HL-60 (cell line): ENCODE results near the gene RAB9B.

Experiments
- DNase-seq, 2 experiments: peaks; one replicate each; pipeline ENCODE4 v3.0.0-alpha.2; 2010 to 2020; ENCODE audit warnings: low read depth in 1 of 2, low spot score in 1 of 2
- H3K27ac ChIP-seq: fragments of 250-450 bp; sonication (Bioruptor Pico); replicated peaks from 2 replicates; pipeline ENCODE4 v1.5.1; 2020; ENCODE audit warnings: mild to moderate bottlenecking, moderate library complexity
- H3K27me3 ChIP-seq: fragments of 250-450 bp; sonication (Bioruptor Pico); 2 replicates; pipeline ENCODE4 v1.5.1; 2021; ENCODE audit warnings: mild to moderate bottlenecking, moderate library complexity; ENCODE audit not compliant: insufficient read depth, poor library complexity, severe bottlenecking
- H3K4me3 ChIP-seq: replicated peaks from 2 replicates; pipeline ENCODE4 v1.5.1; 2011; ENCODE audit warnings: mild to moderate bottlenecking, control low read depth, low read length; ENCODE audit not compliant: insufficient read depth
- GABPA ChIP-seq: IDR thresholded peaks from 2 replicates; pipeline ENCODE4 v1.6.1; 2012; ENCODE audit warnings: low read depth
- POLR2AphosphoS5 ChIP-seq: IDR thresholded peaks from 2 replicates; pipeline ENCODE4 v1.6.1; 2012; ENCODE audit warnings: low read depth
- SPI1 ChIP-seq: IDR thresholded peaks from 2 replicates; pipeline ENCODE4 v1.6.1; 2012; ENCODE audit warnings: low read depth, mild to moderate bottlenecking, borderline replicate concordance
- TF ChIP-seq, protein P1 (sequence below): IDR thresholded peaks from one replicate; pipeline ENCODE4 v1.5.1; 2011; ENCODE audit warnings: low read length, control low read depth, inconsistent platforms; ENCODE audit not compliant: insufficient read depth
- TF ChIP-seq, protein P2 (sequence below): IDR thresholded peaks from 2 replicates; pipeline ENCODE4 v1.6.1; 2012; ENCODE audit warnings: low read depth; ENCODE audit not compliant: insufficient replicate concordance

Gene RAB9B

GRCh38 chrX:103791826-103792485 lies 40.1 kb downstream of the RAB9B start:
- Histone ChIP-seq H3K4me3 (no peak overlapping the region), H3K27me3 (no peaks in the 10 kb centered on the region), H3K27ac (no peak overlapping the region)
- DNase-seq = no peak
- TF ChIP-seq POLR2AphosphoS5 (no peak), SPI1 (no peak), GABPA (no peak)
- TF ChIP-seq, protein P1, sequence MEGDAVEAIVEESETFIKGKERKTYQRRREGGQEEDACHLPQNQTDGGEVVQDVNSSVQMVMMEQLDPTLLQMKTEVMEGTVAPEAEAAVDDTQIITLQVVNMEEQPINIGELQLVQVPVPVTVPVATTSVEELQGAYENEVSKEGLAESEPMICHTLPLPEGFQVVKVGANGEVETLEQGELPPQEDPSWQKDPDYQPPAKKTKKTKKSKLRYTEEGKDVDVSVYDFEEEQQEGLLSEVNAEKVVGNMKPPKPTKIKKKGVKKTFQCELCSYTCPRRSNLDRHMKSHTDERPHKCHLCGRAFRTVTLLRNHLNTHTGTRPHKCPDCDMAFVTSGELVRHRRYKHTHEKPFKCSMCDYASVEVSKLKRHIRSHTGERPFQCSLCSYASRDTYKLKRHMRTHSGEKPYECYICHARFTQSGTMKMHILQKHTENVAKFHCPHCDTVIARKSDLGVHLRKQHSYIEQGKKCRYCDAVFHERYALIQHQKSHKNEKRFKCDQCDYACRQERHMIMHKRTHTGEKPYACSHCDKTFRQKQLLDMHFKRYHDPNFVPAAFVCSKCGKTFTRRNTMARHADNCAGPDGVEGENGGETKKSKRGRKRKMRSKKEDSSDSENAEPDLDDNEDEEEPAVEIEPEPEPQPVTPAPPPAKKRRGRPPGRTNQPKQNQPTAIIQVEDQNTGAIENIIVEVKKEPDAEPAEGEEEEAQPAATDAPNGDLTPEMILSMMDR = no peak
- TF ChIP-seq, protein P2, sequence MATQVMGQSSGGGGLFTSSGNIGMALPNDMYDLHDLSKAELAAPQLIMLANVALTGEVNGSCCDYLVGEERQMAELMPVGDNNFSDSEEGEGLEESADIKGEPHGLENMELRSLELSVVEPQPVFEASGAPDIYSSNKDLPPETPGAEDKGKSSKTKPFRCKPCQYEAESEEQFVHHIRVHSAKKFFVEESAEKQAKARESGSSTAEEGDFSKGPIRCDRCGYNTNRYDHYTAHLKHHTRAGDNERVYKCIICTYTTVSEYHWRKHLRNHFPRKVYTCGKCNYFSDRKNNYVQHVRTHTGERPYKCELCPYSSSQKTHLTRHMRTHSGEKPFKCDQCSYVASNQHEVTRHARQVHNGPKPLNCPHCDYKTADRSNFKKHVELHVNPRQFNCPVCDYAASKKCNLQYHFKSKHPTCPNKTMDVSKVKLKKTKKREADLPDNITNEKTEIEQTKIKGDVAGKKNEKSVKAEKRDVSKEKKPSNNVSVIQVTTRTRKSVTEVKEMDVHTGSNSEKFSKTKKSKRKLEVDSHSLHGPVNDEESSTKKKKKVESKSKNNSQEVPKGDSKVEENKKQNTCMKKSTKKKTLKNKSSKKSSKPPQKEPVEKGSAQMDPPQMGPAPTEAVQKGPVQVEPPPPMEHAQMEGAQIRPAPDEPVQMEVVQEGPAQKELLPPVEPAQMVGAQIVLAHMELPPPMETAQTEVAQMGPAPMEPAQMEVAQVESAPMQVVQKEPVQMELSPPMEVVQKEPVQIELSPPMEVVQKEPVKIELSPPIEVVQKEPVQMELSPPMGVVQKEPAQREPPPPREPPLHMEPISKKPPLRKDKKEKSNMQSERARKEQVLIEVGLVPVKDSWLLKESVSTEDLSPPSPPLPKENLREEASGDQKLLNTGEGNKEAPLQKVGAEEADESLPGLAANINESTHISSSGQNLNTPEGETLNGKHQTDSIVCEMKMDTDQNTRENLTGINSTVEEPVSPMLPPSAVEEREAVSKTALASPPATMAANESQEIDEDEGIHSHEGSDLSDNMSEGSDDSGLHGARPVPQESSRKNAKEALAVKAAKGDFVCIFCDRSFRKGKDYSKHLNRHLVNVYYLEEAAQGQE = no peak

- Histone ChIP-seq H3K27ac (no peak overlapping the region), H3K4me3 (no peak overlapping the region), H3K27me3 (no peaks in the 10 kb centered on the region)
- no peak for DNase-seq
- TF ChIP-seq, protein P1 = no peak
- TF ChIP-seq, protein P2 = no peak
- TF ChIP-seq POLR2AphosphoS5 = no peak
- TF ChIP-seq GABPA = no peak
Measured at GRCh38 chrX:103791228-103791627, 40.8 kb downstream of the RAB9B start.

DNA sequence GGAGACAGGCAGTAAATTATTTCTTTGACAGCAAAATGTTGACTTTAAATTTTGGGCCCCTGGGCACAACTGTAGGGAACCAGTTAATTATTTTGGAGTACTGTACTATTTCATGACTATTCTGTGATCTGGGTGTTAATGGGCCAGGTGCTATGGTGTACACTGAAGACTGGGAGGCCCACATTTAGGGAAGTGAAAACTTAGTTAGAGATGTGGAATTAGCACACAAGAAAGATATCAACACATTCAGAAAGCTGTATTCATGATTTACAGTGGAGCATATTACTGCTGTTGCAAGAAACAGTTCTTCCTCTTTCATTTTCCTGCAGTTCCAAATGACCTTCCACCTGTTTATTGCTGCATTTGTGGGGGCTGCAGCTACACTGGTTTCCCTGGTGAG lies 43.1 kb downstream of the RAB9B start:
- DNase-seq = no peak
- H3K27ac ChIP-seq = no peak overlapping the region
- no peak overlapping the region for H3K4me3 ChIP-seq
- H3K27me3 ChIP-seq = no peaks in the 10 kb centered on the region
- TF ChIP-seq, protein P1 = no peak
- no peak for TF ChIP-seq GABPA
- no peak for TF ChIP-seq POLR2AphosphoS5
- TF ChIP-seq, protein P2 = no peak
- no peak for TF ChIP-seq SPI1
